ENCODE data around the gene ANKZF1.

Gene ANKZF1

DNA sequence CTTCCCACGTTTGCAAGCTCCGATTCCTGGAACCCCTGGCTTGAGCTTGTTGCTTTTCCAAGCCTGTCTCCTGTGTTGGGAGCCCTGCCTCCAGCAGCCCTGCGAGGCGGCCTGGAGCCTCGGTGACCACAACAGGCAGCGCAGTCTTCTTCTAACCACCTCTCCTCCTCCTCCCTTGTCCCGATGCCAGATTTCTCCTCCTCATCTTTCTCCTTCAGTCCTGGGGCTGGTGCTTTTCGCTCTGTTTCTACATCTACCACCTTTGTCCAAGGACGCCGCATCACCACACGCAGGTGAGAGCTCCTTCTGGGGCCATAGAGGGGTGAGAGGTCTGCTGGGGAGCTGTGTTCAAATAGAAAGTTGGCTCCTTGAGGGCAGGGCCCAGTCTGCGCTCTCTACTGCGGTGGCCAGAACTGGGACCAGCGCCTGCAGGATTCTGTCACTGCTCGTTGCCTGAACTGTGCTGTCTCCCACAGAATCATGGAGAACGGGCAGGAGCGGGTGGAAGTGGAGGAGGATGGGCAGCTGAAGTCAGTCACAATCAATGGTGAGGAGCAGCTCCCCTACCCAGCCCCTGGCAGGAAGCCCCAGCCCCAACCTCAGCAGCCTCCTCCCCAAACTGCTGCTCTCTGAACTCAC is 53.5 kb downstream of the ANKZF1 start:
- Histone ChIP-seq H3K4me1 (ENCODE audit: insufficient read depth, low read length) (peaks cover 20% of the 10 kb centered on the region), H3K4me3 (ENCODE audit: low read depth in 1 of 2, low read length in 2 of 2) (no peak overlapping the region), H3K9me3 (ENCODE audit: insufficient read depth, low read length, severe bottlenecking) (no peaks in the 10 kb centered on the region), H3K4me2 (ENCODE audit: insufficient read depth, low read length) (no peak overlapping the region), H3K9ac (ENCODE audit: low read depth, low read length) (no peak overlapping the region), H3K36me3 (ENCODE audit: insufficient read depth, low read length) (0 out of 2 replicates have a peak, but pooled peaks cover 8% of the 10 kb centered on the region), H4K20me1 (ENCODE audit: insufficient read depth, low read length) (no peaks in the 10 kb centered on the region; the same call in 1 of the 2 replicates), H3K79me2 (ENCODE audit: insufficient read depth, low read length) (no peaks in the 10 kb centered on the region), H2AFZ (ENCODE audit: low read depth, low read length) (no peak overlapping the region), H3K27ac (ENCODE audit: low read length) (no peak overlapping the region), H3K27me3 (ENCODE audit: insufficient read depth, low read length, poor library complexity) (no peaks in the 10 kb centered on the region)
- DNase-seq (no peak), ATAC-seq (ENCODE audit: insufficient read depth, low read depth) (no peak)
- TF ChIP-seq, protein P1, sequence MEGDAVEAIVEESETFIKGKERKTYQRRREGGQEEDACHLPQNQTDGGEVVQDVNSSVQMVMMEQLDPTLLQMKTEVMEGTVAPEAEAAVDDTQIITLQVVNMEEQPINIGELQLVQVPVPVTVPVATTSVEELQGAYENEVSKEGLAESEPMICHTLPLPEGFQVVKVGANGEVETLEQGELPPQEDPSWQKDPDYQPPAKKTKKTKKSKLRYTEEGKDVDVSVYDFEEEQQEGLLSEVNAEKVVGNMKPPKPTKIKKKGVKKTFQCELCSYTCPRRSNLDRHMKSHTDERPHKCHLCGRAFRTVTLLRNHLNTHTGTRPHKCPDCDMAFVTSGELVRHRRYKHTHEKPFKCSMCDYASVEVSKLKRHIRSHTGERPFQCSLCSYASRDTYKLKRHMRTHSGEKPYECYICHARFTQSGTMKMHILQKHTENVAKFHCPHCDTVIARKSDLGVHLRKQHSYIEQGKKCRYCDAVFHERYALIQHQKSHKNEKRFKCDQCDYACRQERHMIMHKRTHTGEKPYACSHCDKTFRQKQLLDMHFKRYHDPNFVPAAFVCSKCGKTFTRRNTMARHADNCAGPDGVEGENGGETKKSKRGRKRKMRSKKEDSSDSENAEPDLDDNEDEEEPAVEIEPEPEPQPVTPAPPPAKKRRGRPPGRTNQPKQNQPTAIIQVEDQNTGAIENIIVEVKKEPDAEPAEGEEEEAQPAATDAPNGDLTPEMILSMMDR (IDR thresholded peaks at IDR 0.05; ENCODE audit: borderline replicate concordance, extremely low read depth, low read length, poor library complexity, severe bottlenecking): no peak
- TF ChIP-seq EZH2 (IDR thresholded peaks at IDR 0.05; ENCODE audit: borderline replicate concordance, low read depth, low read length, severe bottlenecking): no peak

DNA sequence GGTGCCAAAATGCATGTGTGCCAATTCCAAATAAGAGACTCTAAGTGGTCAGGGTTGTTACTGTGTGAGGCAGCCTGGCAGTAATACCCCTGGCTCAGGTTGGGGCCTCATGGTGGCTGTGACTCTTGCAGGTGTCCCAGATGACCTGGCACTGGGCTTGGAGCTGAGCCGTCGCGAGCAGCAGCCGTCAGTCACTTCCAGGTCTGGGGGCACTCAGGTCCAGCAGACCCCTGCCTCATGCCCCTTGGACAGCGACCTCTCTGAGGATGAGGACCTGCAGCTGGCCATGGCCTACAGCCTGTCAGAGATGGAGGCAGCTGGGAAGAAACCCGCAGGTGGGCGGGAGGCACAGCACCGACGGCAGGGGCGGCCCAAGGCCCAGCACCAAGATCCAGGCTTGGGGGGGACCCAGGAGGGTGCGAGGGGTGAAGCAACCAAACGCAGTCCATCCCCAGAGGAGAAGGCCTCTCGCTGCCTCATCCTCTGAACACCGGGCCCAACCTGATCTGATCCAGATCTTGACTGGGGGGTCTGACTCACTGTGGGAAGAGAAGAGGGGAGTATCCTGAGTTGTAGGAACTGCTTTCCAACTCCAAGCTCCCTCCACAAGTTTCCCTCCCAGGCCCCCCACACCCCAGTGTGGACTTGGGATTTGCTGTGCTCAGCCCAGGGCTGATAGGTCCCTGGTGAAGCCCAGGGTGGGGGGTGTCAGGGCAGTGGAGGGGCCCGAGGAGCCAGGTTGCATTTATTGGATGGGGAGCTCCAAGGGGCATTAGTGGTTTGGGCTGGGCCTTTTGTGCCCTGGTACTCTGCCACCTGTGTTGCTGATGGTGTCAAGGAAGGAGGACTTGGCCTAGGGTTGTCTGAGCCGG is 55.1 kb downstream of the ANKZF1 start:
- H3K36me3 ChIP-seq (ENCODE audit: insufficient read depth, low read length): 0 out of 2 replicates have a peak, but pooled peaks cover 8% of the 10 kb centered on the region
- H3K9me3 ChIP-seq (ENCODE audit: insufficient read depth, low read length, severe bottlenecking): no peaks in the 10 kb centered on the region
- H3K27me3 ChIP-seq (ENCODE audit: insufficient read depth, low read length, poor library complexity): no peaks in the 10 kb centered on the region
- DNase-seq (no peak), ATAC-seq (ENCODE audit: insufficient read depth, low read depth) (no peak)
- H3K4me2 ChIP-seq (ENCODE audit: insufficient read depth, low read length): no peak overlapping the region
- H2AFZ ChIP-seq (ENCODE audit: low read depth, low read length): no peak overlapping the region
- H3K4me3 ChIP-seq (ENCODE audit: low read depth in 1 of 2, low read length in 2 of 2): no peak overlapping the region
- H4K20me1 ChIP-seq (ENCODE audit: insufficient read depth, low read length): no peaks in the 10 kb centered on the region; the same call in 1 of the 2 replicates
- TF ChIP-seq, protein P1 (IDR thresholded peaks at IDR 0.05; ENCODE audit: borderline replicate concordance, extremely low read depth, low read length, poor library complexity, severe bottlenecking): no peak
- no peak for TF ChIP-seq EZH2 (IDR thresholded peaks at IDR 0.05; ENCODE audit: borderline replicate concordance, low read depth, low read length, severe bottlenecking)
- no peaks in the 10 kb centered on the region for H3K79me2 ChIP-seq (ENCODE audit: insufficient read depth, low read length)
- no peak overlapping the region for H3K27ac ChIP-seq (ENCODE audit: low read length)
- H3K9ac ChIP-seq (ENCODE audit: low read depth, low read length): no peak overlapping the region
- H3K4me1 ChIP-seq (ENCODE audit: insufficient read depth, low read length): peaks cover 6% of the 10 kb centered on the region

DNA sequence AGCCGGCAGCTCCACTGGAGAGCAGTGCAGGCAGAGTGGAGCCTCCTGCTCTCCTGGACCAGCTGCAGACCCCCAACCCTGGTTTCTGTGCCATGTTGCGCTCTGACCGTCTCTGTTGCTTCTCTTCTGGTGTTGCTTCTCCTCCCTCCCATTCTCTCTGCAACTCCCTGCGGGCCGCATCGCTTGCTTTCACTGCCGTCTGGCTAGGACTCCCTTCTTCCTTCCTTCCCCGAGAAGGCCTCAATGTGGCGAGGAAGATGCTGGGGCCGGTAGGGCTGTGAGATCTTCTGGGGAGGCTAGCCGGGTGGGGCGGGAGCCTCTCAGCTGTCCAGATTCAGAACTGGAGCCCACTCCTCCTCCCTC is 55.7 kb downstream of the ANKZF1 start:
- H3K79me2 ChIP-seq (ENCODE audit: insufficient read depth, low read length): no peaks in the 10 kb centered on the region
- H3K4me1 ChIP-seq (ENCODE audit: insufficient read depth, low read length): peaks cover under 1% of the 10 kb centered on the region; the same call in 1 of the 2 replicates
- no peaks in the 10 kb centered on the region; the same call in 1 of the 2 replicates for H4K20me1 ChIP-seq (ENCODE audit: insufficient read depth, low read length)
- H3K9me3 ChIP-seq (ENCODE audit: insufficient read depth, low read length, severe bottlenecking): no peaks in the 10 kb centered on the region
- H3K9ac ChIP-seq (ENCODE audit: low read depth, low read length): no peak overlapping the region
- H3K4me2 ChIP-seq (ENCODE audit: insufficient read depth, low read length): no peak overlapping the region
- H3K27ac ChIP-seq (ENCODE audit: low read length): no peak overlapping the region
- DNase-seq (no peak), ATAC-seq (ENCODE audit: insufficient read depth, low read depth) (no peak)
- no peak overlapping the region for H2AFZ ChIP-seq (ENCODE audit: low read depth, low read length)
- no peak overlapping the region for H3K4me3 ChIP-seq (ENCODE audit: low read depth in 1 of 2, low read length in 2 of 2)
- TF ChIP-seq, protein P1 (IDR thresholded peaks at IDR 0.05; ENCODE audit: borderline replicate concordance, extremely low read depth, low read length, poor library complexity, severe bottlenecking): no peak
- TF ChIP-seq EZH2 (IDR thresholded peaks at IDR 0.05; ENCODE audit: borderline replicate concordance, low read depth, low read length, severe bottlenecking): no peak
- H3K27me3 ChIP-seq (ENCODE audit: insufficient read depth, low read length, poor library complexity): no peaks in the 10 kb centered on the region
- 0 out of 2 replicates have a peak, but pooled peaks cover 8% of the 10 kb centered on the region for H3K36me3 ChIP-seq (ENCODE audit: insufficient read depth, low read length)

All from DND-41 (cell line).